Measurements from ENCODE around the gene MIOS.
"Not testable (repeated sequence)": the region's sequence is repeated elsewhere in the genome, so short reads cannot be mapped to it uniquely, and the experiment has no call there.

The MIOS gene

GRCh38 chr7:7554649-7555575 is 11.8 kb upstream of the MIOS start:
- DNase-seq (ENCODE audit: low read depth in 2 of 2), result no peak

DNA sequence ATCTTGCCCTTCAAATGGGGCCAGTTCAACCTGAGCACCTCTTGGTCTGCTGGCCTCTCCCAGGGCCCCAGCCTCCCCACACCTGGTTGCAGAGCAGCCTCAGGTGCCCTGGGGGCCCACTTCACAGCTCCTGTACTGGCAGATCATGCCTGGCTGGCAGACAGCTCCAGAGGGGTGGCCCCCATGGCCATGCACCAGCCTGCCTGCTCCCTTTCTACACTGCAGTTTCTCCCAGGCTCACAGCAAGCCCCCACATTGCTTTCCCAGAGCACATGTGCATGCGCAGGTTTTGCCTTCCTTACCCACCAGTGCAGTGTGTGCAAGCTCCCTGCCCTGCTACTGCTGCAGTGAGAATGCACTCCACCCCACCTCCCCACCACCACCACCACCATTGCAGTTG is 9.8 kb upstream of the MIOS start:
- DNase-seq (ENCODE audit: low read depth in 2 of 2), result no peak

DNA sequence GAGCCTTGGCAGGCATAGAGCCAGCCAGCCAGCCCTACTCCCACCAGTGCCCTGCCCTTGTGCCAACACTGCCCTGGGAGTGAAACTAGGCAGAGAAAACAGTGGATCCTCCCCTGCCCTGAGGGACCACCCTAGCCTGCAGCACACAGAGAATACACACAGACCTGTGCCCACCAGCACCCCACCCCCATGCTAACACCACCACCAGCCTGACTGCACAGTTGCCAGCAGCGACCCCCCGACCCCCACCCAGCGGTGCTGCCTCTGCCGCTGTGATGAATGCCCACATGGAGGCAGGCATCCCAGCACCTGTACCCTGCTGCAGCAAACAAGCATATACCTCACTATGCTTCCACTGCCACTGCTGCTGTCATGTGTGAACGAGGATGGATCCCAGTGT is 9.4 kb upstream of the MIOS start:
- DNase-seq (ENCODE audit: low read depth in 2 of 2), result no peak

DNA sequence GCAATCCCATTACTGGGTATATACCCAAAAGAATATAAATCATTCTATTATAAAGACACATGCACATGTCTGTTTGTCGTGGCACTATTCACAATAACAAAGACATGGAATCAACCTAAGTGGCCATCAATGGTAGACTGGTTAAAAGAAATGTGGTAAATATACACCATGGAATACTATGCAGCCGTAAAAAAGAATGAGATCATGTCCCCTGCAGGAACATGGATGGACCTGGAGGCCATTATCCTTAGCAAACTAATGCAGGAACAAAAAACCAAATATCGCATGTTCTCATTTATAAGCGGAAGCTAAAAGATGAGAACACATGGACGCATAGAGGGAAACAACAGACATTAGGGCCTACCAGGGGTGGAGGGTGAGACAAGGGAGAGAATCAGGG is 5.1 kb upstream of the MIOS start:
- DNase-seq (ENCODE audit: low read depth in 2 of 2), result not testable (repeated sequence)

DNA sequence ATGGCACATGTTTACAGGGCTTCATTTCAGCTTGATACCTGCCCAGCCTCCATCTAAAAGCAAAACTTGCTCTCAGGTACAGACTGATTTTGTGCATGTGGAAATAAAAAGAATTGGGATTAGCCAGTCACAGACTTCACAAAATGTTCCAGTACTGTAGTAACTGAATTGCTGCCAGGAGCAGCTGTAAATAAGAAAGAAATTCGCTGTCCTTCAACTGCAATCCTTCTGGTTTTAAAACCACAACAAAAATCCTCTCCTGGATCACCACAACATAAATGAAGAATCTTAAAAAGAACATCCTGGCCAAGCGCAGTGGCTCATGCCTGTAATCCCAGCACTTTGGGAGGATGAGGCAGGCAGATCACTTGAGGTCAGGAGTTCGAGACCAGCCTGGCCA is 3.9 kb upstream of the MIOS start:
- DNase-seq (ENCODE audit: low read depth in 2 of 2), result no peak

- no peak for DNase-seq (ENCODE audit: low read depth in 2 of 2)
These were observed 3.4 kb upstream of the MIOS start for GRCh38 chr7:7563269-7563668.

DNA sequence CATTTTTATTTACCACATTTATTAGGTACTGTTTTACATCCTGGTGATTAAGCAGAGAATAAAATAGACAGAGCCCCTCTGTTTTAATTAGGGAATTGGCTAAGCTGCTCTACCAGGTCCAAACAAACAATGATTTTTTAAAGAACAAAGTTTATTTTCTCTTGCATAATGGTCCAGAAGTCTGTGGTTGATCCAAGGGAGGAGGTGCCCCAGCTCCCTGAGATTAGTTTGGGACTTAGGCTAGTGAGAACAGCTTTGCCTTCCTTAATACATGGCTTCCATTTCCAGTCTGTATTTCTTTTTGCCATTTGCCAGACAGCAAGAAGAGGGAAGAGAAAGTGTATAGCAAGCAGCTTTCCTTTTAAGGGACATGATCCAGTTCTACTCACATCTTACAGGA is 2.9 kb upstream of the MIOS start:
- DNase-seq (ENCODE audit: low read depth in 2 of 2), result no peak

- DNase-seq (ENCODE audit: low read depth in 2 of 2), result peak in 1 of 2 experiments; percentile 38
These were observed 2.3 kb upstream of the MIOS start for GRCh38 chr7:7564323-7564780.

DNA sequence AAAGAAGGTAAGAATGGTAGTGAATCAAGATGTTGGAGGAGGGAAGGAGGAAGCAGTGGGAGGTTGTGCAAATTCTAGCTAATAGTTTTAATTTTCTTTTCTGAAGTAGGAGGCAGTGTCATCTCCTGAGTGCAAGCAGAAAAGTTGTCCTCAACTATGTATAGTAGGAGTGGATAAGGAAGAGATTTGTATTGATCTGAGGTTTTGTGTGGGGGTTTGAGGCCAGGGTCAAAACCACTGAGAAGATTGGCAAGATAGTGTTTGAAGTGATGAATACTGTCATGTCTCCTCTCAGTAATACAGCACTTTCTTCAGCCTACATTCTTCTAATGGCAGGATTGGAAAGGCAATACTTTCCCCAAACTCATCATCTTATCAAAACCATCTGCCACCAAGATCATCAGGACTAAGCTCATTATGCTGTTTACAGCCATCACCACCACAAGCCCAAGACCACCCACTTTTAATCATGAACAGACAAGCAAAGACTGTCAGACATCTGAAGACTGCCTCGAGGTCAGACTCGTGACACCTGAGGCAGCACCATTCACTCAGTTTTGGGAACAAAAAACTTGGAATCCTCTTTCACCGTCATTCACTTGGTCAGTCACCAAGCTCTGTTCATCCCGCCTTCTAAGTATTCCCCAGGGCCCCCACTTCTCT is 1.5 kb upstream of the MIOS start:
- DNase-seq (ENCODE audit: low read depth in 2 of 2), result no peak

GRCh38 chr7:7565746-7566650 is 686 bp upstream of the MIOS start:
- DNase-seq (ENCODE audit: low read depth in 2 of 2), result no peak

- DNase-seq (ENCODE audit: low read depth in 2 of 2), result no peak
These were observed 1.3 kb downstream of the MIOS start for GRCh38 chr7:7567898-7568531.

GRCh38 chr7:7568553-7568952 is 1.9 kb downstream of the MIOS start:
- DNase-seq (ENCODE audit: low read depth in 2 of 2), result no peak

DNA sequence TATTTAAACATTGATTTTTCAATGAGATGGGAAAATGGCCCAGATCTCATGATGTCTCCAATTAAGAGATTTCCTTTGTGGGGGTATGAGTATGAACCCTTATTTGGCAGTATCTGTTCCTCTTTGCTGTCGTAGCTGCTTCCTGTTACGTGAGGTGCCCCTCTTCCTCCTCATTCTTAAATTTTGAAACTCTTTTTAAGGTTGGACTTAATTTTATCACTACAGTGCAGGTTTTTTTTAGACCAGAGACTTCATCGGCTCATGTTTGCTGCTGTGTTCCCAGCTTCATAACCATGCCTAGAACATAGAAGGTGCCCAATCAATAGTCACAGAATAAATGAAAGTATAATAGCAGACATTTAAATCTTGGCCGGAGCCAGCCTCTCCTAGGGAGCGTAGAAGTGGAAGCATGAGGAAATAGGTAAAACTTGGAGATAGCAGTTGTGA is 2.4 kb downstream of the MIOS start:
- no peak for DNase-seq (ENCODE audit: low read depth in 2 of 2)

GRCh38 chr7:7569615-7570014 is 2.9 kb downstream of the MIOS start:
- no peak for DNase-seq (ENCODE audit: low read depth in 2 of 2)

DNA sequence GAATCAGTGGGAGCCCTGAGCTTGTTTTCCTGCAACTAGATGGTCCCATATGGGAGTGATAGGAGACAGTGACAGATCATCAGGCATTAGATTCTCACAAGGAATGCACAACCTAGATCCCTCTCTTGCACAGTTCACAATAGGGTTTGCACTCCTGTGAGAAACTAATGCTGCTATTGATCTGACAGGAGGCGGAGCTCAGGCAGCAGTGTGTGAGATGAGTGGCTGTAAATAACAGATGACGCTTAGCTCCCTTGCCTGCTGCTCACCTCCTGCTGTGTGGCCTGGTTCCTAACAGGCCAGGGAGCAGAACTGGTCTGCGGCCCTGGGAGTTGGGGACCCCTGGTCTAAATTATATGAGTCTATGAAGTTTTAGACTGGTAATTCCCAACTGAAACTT is 3.9 kb downstream of the MIOS start:
- no peak for DNase-seq (ENCODE audit: low read depth in 2 of 2)

DNA sequence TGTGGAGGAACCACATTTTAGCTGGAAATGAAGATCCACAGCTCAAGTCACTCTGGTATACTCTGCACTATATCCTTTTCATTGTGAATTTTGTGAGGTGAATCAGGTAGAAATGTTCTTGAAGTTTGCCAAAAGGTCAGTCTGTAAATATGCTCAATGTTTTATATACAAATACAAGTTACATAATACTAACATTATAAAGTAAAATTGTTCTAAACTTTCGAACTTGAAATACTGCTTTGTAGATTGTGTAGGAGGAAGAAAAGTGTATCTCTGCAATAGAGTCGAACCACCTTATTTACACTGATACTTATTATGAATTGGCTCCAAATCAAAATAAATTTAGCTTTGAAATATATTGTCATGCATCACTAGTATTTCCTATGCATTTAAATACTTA is 7.0 kb downstream of the MIOS start:
- no peak for DNase-seq (ENCODE audit: low read depth in 2 of 2)

DNA sequence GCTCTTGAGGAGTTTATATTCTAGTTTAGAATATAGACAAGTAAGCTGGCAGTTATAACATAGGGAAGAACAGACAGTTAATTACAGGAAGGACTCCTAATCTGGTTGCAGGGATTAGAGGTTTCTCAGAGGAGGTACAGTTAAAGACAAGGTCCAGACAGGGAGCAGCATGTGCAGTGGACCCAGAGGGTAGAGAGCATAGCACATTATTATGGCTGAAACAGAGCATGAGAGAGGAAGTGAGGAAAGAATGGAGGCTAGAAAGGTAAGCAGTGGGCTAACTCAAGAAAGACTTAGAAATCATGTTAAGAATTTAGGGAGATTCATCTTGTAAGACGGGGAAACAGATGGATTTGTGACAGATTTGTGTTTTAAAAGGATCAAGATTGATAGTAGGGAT is 9.7 kb downstream of the MIOS start:
- no peak for DNase-seq (ENCODE audit: low read depth in 2 of 2)

DNA sequence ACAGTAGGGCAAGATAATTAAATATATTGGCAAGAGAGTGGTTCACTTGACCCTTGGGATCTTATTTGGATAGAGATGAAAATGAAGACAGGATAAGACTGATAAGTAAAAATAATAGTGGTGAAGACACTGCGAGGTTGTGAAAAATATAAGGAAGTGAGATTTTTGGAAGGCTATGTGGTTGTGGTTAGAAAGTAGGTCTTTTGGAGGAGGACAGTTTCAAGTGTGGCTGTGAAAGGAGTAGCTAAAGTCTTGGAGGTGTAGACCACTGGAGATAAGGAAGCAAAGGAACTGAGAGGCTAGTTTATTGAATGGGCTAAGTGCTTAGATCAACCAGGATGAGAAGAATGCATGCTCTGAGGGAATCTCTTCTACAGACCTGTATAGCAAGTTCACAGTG is 11.2 kb downstream of the MIOS start:
- no peak for DNase-seq (ENCODE audit: low read depth in 2 of 2)

GRCh38 chr7:7579638-7580037 is 13.0 kb downstream of the MIOS start:
- DNase-seq (ENCODE audit: low read depth in 2 of 2), result no peak

- no peak for DNase-seq (ENCODE audit: low read depth in 2 of 2)
These were observed 15.0 kb downstream of the MIOS start for GRCh38 chr7:7581531-7582179.

DNA sequence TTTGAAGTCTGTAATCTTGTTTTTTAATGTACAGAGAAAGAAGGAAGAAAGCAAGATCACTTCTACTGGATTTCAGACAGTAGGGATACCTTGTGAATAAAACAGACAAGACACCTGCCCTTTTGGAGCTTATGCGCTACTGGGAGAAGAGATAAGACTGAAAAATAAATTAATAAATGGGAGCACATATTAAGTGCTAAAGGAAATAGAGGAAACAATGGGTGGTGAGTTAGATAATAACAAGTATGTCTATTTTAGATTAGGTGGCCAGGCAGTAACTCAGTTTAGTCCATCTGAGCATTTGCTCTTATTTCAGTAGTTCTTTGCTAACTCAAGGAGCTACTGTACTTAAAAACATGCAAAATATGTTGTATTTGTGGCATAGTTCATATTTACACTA is 15.9 kb downstream of the MIOS start:
- DNase-seq (ENCODE audit: low read depth in 2 of 2), result no peak

Data from fibroblast of skin of left biceps (primary cell).